ENCODE measurements around the gene PCOLCE2.
A peak's percentile ranks its signal among the peaks of the same experiment; 100 is the strongest.

The PCOLCE2 gene

DNA sequence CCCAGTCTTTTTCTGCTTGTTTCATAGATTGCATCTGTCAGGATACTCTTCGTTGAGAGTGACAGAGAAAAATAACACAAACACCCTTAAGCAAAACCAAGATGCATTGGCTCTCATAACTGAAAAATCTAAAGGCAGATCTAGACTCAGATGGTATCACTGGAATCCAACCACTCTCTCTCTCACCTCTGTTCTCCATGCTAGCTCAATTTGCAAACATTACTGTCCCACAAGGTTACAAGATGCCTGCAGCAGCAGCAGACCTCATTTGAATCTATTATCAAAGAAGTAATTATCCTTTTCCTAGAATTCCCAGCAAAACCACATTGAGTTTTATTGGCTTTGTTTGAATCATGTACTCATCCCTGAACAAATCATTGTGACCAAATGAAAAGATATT lies 19.1 kb upstream of the PCOLCE2 start:
- no peak for DNase-seq (ENCODE audit: extremely low spot score)
- TF ChIP-seq, protein P1, sequence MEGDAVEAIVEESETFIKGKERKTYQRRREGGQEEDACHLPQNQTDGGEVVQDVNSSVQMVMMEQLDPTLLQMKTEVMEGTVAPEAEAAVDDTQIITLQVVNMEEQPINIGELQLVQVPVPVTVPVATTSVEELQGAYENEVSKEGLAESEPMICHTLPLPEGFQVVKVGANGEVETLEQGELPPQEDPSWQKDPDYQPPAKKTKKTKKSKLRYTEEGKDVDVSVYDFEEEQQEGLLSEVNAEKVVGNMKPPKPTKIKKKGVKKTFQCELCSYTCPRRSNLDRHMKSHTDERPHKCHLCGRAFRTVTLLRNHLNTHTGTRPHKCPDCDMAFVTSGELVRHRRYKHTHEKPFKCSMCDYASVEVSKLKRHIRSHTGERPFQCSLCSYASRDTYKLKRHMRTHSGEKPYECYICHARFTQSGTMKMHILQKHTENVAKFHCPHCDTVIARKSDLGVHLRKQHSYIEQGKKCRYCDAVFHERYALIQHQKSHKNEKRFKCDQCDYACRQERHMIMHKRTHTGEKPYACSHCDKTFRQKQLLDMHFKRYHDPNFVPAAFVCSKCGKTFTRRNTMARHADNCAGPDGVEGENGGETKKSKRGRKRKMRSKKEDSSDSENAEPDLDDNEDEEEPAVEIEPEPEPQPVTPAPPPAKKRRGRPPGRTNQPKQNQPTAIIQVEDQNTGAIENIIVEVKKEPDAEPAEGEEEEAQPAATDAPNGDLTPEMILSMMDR (IDR thresholded peaks at IDR 0.05; ENCODE audit: control extremely low read depth, extremely low read depth, low read depth, missing control alignments): no peak
- ChIA-PET POLR2A (no interaction called here), CTCF (interaction anchor here (1.4 to 1.9 kb wide), 2 partner anchors 10 to 22 kb away, joined by 5 to 6 read pairs; no protein-coding TSS in a partner anchor)

DNA sequence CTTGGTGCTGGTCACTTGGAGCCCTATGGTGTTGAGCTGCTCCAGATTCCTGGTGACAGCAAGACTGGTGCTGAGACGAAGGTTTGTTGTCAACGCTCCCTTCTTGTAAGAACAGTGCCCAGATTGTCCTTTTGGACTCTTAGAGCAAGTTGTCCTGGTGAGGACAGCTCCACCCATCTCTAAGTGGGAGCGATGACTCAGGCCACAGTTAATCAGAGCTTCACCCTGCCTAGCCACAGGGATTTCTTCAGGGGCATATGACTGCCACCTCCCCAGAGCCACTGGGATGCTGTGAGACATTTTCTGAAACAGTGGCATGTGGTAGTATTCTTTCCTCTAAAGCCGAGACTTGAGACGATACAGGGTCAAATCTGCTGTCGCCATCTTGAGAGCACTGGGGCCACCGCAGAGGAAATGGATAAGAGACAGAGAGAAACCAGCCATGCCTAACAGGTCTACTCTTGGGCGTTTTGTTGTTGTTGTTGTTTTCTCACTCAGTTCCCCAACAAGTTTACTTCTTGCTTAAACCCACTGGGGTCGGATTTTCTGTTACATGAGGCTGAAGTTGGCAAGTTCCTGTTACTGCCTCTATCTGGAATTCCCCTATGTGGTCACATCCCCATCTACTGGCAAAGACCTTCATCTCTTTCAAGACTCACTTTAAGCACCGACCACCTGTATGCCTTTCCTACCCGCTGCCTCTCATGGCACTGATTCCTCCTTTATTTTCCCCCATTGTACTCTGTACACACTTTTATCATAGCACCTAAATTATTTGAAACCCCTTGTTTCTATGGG lies 16.0 kb upstream of the PCOLCE2 start:
- TF ChIP-seq, protein P1 (IDR thresholded peaks at IDR 0.05; ENCODE audit: control extremely low read depth, extremely low read depth, low read depth, missing control alignments): no peak
- ChIA-PET CTCF (interaction anchor here (1.2 to 1.7 kb wide), 2 partner anchors 10 to 27 kb away, joined by 3 read pairs; no protein-coding TSS in a partner anchor), POLR2A (no interaction called here)
- DNase-seq (ENCODE audit: extremely low spot score): peak; percentile 30

DNA sequence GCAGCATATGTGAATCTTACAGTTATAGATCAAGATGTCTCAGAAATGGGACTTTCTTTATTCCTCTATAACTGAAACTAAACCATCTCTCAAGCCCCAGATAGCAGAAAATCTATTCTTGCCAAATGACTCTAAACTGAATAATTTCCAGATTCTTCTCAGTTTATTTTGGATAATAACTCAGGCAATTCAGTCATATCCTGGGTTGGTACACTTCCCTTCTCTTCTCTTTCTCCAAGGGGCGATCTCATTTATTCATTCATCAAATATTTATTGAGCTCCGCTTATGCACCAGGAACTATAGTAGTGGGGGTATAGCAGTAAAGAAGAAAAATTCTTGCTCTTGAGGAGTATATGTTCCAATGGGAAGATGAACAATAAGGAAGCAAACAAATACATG lies 13.5 kb upstream of the PCOLCE2 start:
- ChIA-PET CTCF (interaction anchor here (0.7 to 1.1 kb wide), 2 partner anchors 9 to 32 kb away, joined by 3 read pairs; no protein-coding TSS in a partner anchor), POLR2A (no interaction called here)
- TF ChIP-seq, protein P1 (IDR thresholded peaks at IDR 0.05; ENCODE audit: control extremely low read depth, extremely low read depth, low read depth, missing control alignments): no peak
- DNase-seq (ENCODE audit: extremely low spot score): no peak

DNA sequence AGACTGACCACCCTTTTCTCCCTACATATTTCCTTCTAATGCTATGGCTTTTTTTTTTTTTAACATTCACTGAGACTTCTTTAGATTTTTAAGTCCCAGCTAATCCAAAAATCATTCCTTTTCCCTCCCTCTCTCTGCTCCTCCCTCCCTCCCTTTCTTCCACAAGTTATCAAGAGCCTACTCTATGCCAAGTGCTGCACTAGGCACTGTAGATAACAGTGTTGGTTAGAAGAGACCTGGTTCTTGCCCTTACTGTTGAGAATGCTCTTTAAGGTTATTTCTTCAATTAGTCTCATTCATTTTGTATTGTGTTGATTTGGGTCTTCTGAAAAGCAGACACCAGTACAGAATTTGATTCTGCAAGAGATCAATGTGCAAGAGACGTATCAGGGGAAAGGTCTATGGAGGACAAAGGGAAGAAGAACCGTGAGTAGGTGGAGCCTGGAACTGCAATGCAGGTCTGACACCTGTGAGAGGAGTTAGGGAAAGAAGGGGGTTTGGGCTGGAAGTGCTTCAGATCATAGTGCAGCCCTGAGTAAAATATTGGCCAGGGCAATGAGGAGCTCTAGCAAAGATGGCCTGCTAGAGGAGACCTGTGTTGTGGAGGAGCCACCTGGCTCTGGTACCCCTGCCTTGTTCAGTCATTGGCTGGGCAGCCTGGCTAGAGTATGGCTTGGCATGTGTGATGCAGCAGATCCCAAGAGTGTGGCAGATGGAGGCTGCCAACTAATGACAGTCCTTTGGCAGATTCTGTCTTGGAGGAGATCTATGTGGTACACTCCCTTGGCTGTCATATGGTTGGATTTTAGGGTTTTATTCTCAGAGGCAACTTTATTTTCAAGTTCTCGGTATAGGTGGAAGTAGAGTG lies 9.7 kb upstream of the PCOLCE2 start:
- ChIA-PET CTCF (interaction anchor here (1.4 to 1.9 kb wide), 4 partner anchors 9 to 1023 kb away, joined by 3 to 5 read pairs (median 4); no protein-coding TSS in a partner anchor), POLR2A (no interaction called here)
- TF ChIP-seq, protein P1 (IDR thresholded peaks at IDR 0.05; ENCODE audit: control extremely low read depth, extremely low read depth, low read depth, missing control alignments): no peak
- no peak for DNase-seq (ENCODE audit: extremely low spot score)

DNA sequence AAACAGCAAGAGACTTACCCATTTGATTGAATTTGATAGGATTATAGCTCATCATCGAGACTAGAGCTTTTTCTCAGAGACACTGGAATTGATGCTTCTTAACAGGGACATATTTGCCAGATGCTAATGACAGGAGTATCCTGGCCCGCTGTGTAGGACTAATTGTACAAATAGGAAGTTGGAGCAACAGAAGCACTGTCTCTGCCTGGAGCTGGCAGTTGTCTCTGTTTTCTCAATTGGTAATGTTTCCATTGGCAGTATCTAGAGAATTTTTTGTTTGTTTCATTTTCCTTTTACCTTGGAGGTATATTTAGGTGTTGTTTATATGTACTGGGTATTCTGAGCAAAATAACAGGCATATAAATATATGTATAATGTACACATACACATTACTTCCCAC lies 8.9 kb upstream of the PCOLCE2 start:
- ChIA-PET POLR2A (no interaction called here), CTCF (interaction anchor here (0.9 to 1.9 kb wide), 6 partner anchors 8 to 1023 kb away, joined by 3 to 5 read pairs (median 3); no protein-coding TSS in a partner anchor)
- no peak for DNase-seq (ENCODE audit: extremely low spot score)
- TF ChIP-seq, protein P1 (IDR thresholded peaks at IDR 0.05; ENCODE audit: control extremely low read depth, extremely low read depth, low read depth, missing control alignments): no peak

DNA sequence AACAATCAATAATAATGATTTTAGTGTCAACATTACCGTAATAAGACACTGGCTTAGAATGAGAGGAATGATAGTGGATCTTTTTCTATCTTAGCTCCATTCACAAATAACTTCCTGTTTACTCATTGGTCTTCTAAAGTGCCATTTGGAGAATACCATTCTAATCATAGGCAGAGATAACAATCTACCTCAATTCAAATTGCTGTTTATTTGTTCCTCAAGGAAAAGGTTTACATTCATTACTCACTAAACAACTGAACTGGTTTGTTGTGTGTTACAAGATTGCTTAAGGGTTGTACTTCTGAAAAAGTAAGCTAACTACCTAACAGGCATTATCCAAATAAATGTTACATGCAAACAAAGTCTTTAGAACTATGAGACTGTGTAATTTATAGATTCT lies 8.1 kb upstream of the PCOLCE2 start:
- CTCF ChIA-PET: interaction anchor here (0.9 to 1.9 kb wide), 5 partner anchors 11 to 1022 kb away, joined by 3 to 5 read pairs (median 3); no protein-coding TSS in a partner anchor

More for the DNA sequence above, 8.1 kb upstream of the PCOLCE2 start:
- POLR2A ChIA-PET: no interaction called here
- TF ChIP-seq, protein P1 (IDR thresholded peaks at IDR 0.05; ENCODE audit: control extremely low read depth, extremely low read depth, low read depth, missing control alignments): no peak
- DNase-seq (ENCODE audit: extremely low spot score): no peak
